ENCODE measurements around the gene KDM2A.

The KDM2A gene

DNA sequence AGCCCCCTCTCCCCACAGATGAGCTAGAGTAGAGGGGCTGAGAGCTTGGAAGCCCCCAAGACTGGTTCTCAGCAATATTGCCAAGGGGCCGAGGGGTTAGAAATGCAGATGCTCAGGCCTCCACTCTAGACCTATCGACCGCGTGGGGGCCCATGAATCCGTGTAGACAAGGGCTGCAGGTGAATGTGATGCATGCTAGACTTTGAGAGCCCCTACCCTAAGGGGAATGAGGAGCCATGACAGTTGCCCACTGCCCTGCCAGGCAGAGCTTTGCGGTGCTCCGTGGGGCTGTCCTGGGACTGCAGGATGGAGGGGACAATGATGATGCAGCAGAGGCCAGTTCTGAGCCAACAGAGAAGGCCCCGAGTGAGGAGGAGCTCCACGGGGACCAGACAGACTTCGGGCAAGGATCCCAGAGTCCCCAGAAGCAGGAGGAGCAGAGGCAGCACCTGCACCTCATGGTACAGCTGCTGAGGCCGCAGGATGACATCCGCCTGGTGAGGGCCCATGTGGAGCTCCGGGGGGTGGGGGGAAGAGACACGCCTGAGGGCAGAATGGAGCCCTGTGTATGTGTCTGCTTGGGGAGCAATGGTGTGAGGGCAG, 185.5 kb downstream of the KDM2A start:
- Histone ChIP-seq H3K27ac (peak overlapping the region; percentile 95), H4K20me1 (peaks cover 27% of the 10 kb centered on the region), H3K36me3 (peaks cover 70% of the 10 kb centered on the region), H3K4me2 (peak overlapping the region; percentile 95), H3K9me3 (no peaks in the 10 kb centered on the region), H3K9ac (peak overlapping the region; percentile 91), H3K4me1 (peaks cover 68% of the 10 kb centered on the region), H3K27me3 (no peaks in the 10 kb centered on the region), H3K4me3 (peak overlapping the region; percentile 79)
- TF ChIP-seq Cebpa-rat (IDR thresholded peaks at IDR 0.05), result no peak

DNA sequence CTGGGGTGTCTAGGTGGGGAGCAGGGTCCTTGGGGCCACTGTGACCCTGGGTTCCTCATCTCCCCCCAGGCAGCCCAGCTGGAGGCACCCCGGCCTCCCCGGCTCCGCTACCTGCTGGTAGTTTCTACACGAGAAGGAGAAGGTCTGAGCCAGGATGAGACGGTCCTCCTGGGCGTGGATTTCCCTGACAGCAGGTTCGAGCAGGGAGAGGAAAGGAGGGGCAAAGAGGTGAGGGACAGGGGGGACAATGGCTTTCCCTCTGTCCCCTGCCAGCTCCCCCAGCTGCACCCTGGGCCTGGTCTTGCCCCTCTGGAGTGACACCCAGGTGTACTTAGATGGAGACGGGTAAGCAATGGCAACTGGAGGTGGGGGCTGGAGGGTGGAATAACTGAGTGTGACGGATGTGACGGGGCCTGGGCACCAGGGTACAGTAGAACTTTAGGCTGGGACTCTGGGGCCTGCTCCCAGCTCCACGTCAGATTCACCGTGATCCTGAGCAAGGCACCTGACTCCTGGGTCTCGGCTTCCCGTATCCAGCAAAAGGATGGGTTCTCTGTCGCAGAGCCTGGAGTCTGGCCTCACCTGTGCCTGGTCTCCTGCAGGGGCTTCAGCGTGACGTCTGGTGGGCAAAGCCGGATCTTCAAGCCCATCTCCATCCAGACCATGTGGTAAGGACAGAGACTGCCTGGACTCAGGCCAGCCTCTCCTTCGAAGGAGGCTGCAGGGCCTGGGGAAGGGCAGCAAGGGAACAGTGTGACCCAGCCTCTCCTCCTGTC, 187.9 kb downstream of the KDM2A start:
- peak overlapping the region; percentile 22; the same call in 1 of the 2 replicates for H3K27ac ChIP-seq
- H3K9ac ChIP-seq, result no peak overlapping the region
- no peaks in the 10 kb centered on the region for H3K9me3 ChIP-seq
- peaks cover 3% of the 10 kb centered on the region for H4K20me1 ChIP-seq
- H3K36me3 ChIP-seq, result peaks cover 69% of the 10 kb centered on the region
- H3K4me1 ChIP-seq, result peaks cover 52% of the 10 kb centered on the region
- H3K27me3 ChIP-seq, result no peaks in the 10 kb centered on the region
- no peak for TF ChIP-seq Cebpa-rat (IDR thresholded peaks at IDR 0.05)
- H3K4me3 ChIP-seq, result no peak overlapping the region
- H3K4me2 ChIP-seq, result no peak overlapping the region

DNA sequence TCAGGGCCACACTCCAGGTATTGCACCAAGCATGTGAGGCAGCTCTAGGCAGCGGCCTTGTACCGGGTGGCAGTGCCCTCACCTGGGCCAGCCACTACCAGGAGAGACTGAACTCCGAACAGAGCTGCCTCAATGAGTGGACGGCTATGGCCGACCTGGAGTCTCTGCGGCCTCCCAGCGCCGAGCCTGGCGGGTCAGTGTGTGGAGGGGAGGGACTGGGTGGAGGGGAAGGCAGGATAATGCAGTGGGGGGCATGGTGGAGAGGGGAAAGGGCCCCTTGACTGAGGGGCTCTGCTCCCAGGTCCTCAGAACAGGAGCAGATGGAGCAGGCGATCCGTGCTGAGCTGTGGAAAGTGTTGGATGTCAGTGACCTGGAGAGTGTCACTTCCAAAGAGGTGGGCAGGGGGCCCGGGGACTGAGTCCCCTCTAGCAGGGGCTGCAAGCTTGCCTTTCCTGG, 188.5 kb downstream of the KDM2A start:
- no peaks in the 10 kb centered on the region for H3K27me3 ChIP-seq
- H4K20me1 ChIP-seq, result no peaks in the 10 kb centered on the region; the same call in 1 of the 2 replicates
- H3K9ac ChIP-seq, result no peak overlapping the region
- H3K4me1 ChIP-seq, result peaks cover 47% of the 10 kb centered on the region
- H3K4me2 ChIP-seq, result no peak overlapping the region
- TF ChIP-seq Cebpa-rat (IDR thresholded peaks at IDR 0.05), result no peak
- no peak overlapping the region for H3K4me3 ChIP-seq
- peak overlapping the region; percentile 18; the same call in 1 of the 2 replicates for H3K27ac ChIP-seq
- H3K9me3 ChIP-seq, result no peaks in the 10 kb centered on the region
- H3K36me3 ChIP-seq, result peaks cover 64% of the 10 kb centered on the region
